ENCODE results near the gene LAMB2.

Gene LAMB2

DNA sequence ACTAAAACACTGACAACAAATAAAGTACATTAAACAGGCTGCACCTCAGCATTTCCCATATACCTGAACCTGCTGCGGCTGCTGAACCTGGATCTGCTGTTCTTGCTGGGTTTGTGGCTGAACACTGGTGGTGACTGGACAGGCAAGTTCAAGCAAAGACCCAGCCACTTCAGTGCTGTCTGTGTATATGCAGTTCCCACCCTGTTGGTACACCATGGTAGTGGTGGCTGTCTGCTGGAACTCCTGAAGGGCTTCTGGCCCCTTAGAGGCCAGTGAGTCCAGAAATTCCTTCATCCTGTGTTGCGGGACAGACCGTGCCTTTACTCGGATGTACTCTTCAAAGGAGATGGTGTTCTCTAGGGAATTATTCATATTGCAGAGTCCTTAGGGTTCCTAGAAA is 56.2 kb downstream of the LAMB2 start:
- DNase-seq (ENCODE audit: low read depth in 2 of 3, low spot score in 1 of 3): no peak

DNA sequence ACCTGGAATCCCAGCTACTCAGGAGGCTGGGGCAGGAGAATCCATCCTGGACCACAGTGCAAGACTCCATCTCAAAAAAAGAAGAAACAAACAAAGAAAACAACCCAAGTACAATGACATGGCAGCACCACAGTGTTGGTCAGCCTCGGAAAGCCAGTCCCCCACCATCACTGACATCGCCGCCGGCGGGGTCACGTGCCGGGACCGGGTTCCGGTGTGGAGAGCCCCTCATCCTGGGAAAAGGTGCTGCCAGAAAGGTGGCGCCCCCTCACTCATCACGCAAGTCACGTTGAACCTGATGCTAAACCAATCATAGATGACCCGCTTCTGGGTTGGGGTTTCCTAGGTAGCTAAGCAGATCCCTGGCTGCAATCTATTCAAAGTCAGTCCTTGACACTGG is 56.7 kb downstream of the LAMB2 start:
- no peak for DNase-seq (ENCODE audit: low read depth in 2 of 3, low spot score in 1 of 3)

All from stimulated activated CD4-positive, alpha-beta T cell treated with anti-CD3 and anti-CD28 coated beads, Interleukin-12 subunit alpha, Interleukin-12 subunit beta, amount 100 ng/mL, for 48 hours (primary cell).